Activated T-cell treated with anti-CD3 and anti-CD28 coated beads, Interleukin-2, amount 50 U/mL, for 1 hour (primary cell): ENCODE data around the gene HS3ST1.

ENCODE experiments used
- DNase-seq: peaks from one replicate; pipeline ENCODE4 v3.0.0-alpha.2; 2020

HS3ST1 gene

GRCh38 chr4:11430536-11430935, 1.8 kb upstream of the HS3ST1 start:
- DNase-seq, result no peak

- DNase-seq, result no peak
Observed at GRCh38 chr4:11429699-11430045, 978 bp upstream of the HS3ST1 start.

- peak; percentile 28 for DNase-seq
Observed at GRCh38 chr4:11428899-11429698, 405 bp upstream of the HS3ST1 start.

- no peak for DNase-seq
Observed at GRCh38 chr4:11427121-11427996, 1.3 kb downstream of the HS3ST1 start.

GRCh38 chr4:11426731-11427120, 2.0 kb downstream of the HS3ST1 start:
- DNase-seq, result no peak

GRCh38 chr4:11426003-11426402, 2.7 kb downstream of the HS3ST1 start:
- no peak for DNase-seq

GRCh38 chr4:11424856-11425255, 3.8 kb downstream of the HS3ST1 start:
- no peak for DNase-seq

- no peak for DNase-seq
Observed at GRCh38 chr4:11424000-11424399, 4.7 kb downstream of the HS3ST1 start.

GRCh38 chr4:11423465-11423864, 5.2 kb downstream of the HS3ST1 start:
- no peak for DNase-seq

- no peak for DNase-seq
Observed at GRCh38 chr4:11421116-11421515, 7.6 kb downstream of the HS3ST1 start.

GRCh38 chr4:11420327-11420726, 8.4 kb downstream of the HS3ST1 start:
- DNase-seq, result no peak

- no peak for DNase-seq
Observed at GRCh38 chr4:11418610-11419009, 10.1 kb downstream of the HS3ST1 start.

GRCh38 chr4:11416767-11417113, 12.0 kb downstream of the HS3ST1 start:
- no peak for DNase-seq

- no peak for DNase-seq
Observed at GRCh38 chr4:11416071-11416766, 12.5 kb downstream of the HS3ST1 start.

GRCh38 chr4:11415409-11416070, 13.2 kb downstream of the HS3ST1 start:
- no peak for DNase-seq

- no peak for DNase-seq
Observed at GRCh38 chr4:11412211-11412610, 16.5 kb downstream of the HS3ST1 start.

- no peak for DNase-seq
Observed at GRCh38 chr4:11409632-11410031, 19.1 kb downstream of the HS3ST1 start.

GRCh38 chr4:11408233-11408967, 20.3 kb downstream of the HS3ST1 start:
- DNase-seq, result no peak

GRCh38 chr4:11407551-11407950, 21.1 kb downstream of the HS3ST1 start:
- no peak for DNase-seq

- DNase-seq, result no peak
Observed at GRCh38 chr4:11404431-11404830, 24.3 kb downstream of the HS3ST1 start.

- no peak for DNase-seq
Observed at GRCh38 chr4:11402192-11402591, 26.5 kb downstream of the HS3ST1 start.

- DNase-seq, result no peak
Observed at GRCh38 chr4:11399461-11399971, 29.2 kb downstream of the HS3ST1 start.
